OCI-LY3 (cell line): ENCODE data around the gene CRYBB2.

Experiments
- H2AFZ ChIP-seq: fragments of 200-600, 300-600 bp; shearing (Covaris generic); 2 replicates; pipeline ENCODE4 v1.6.0; 2014; ENCODE audit warnings: antibody characterized with exemption, low read depth, low read length
- H3K27ac ChIP-seq: fragments of 200-600, 300-600 bp; sonication (generic); 2 replicates; pipeline ENCODE4 v1.5.1; 2014; ENCODE audit warnings: mild to moderate bottlenecking, low read length, moderate library complexity, mixed read lengths
- H3K27me3 ChIP-seq: fragments of 200-600, 300-600 bp; sonication (generic); 2 replicates; pipeline ENCODE4 v1.6.1; 2014; ENCODE audit warnings: low read depth, low read length, mixed read lengths
- H3K36me3 ChIP-seq: fragments of 200-600, 300-600 bp; sonication (generic); replicated peaks from 2 replicates; pipeline ENCODE3; 2014; ENCODE audit warnings: low read depth, low read length, mixed read lengths
- H3K4me1 ChIP-seq: fragments of 300-600, 200-600 bp; sonication (generic); 2 replicates; pipeline ENCODE4 v1.6.1; 2014; ENCODE audit warnings: low read length, mixed read lengths
- H3K4me2 ChIP-seq: fragments of 200-600, 300-600 bp; sonication (generic); 2 replicates; pipeline ENCODE4 v1.6.1; 2014; ENCODE audit warnings: low read length, mixed read lengths
- H3K4me3 ChIP-seq: fragments of 300-600, 200-600 bp; sonication (generic); 2 replicates; pipeline ENCODE4 v1.5.1; 2014; ENCODE audit warnings: antibody characterized with exemption, mild to moderate bottlenecking, low read length, moderate library complexity
- H3K79me2 ChIP-seq: fragments of 300-600, 200-600 bp; shearing (Covaris generic); 2 replicates; pipeline ENCODE4 v1.6.1; 2014; ENCODE audit warnings: mild to moderate bottlenecking, low read length, mixed read lengths
- H3K9ac ChIP-seq: fragments of 300-600, 200-600 bp; shearing (Covaris generic); 2 replicates; pipeline ENCODE4 v1.6.0; 2014; ENCODE audit warnings: mild to moderate bottlenecking, low read length, moderate library complexity
- H3K9me3 ChIP-seq: fragments of 200-600, 300-600 bp; shearing (Covaris generic); 2 replicates; pipeline ENCODE4 v1.6.1; 2014; ENCODE audit warnings: low read length, mixed read lengths; ENCODE audit not compliant: insufficient read depth
- H4K20me1 ChIP-seq: fragments of 200-600, 300-600 bp; sonication (generic); 2 replicates; pipeline ENCODE4 v1.6.1; 2016; ENCODE audit warnings: low read length, mixed read lengths; ENCODE audit not compliant: insufficient read depth
- CTCF ChIP-seq: fragments of 200-600, 300-600 bp; sonication (generic); IDR thresholded peaks from 2 replicates; pipeline ENCODE4 v1.5.1; 2014; ENCODE audit warnings: antibody characterized with exemption, low read length, low read depth
- EZH2phosphoT487 ChIP-seq: fragments of 200-600 bp; shearing (Covaris generic); IDR thresholded peaks from 2 replicates; pipeline ENCODE4 v1.6.1; 2018; ENCODE audit warnings: antibody characterized with exemption, mixed run types, low read depth

The CRYBB2 gene

GRCh38 chr22:25183949-25184619, 35.4 kb upstream of the CRYBB2 start:
- Histone ChIP-seq H3K27me3 (peaks cover 19% of the 10 kb centered on the region; the same call in 1 of the 2 replicates), H3K4me1 (no peaks in the 10 kb centered on the region), H3K79me2 (no peaks in the 10 kb centered on the region), H3K9me3 (peaks cover 5% of the 10 kb centered on the region; the same call in 1 of the 2 replicates), H2AFZ (no peak overlapping the region), H3K4me2 (no peak overlapping the region), H3K27ac (no peak overlapping the region), H4K20me1 (no peaks in the 10 kb centered on the region), H3K4me3 (no peak overlapping the region), H3K36me3 (no peaks in the 10 kb centered on the region), H3K9ac (no peak overlapping the region)
- TF ChIP-seq EZH2phosphoT487 (no peak), CTCF (no peak)

GRCh38 chr22:25186140-25186539, 33.3 kb upstream of the CRYBB2 start:
- H3K36me3 ChIP-seq, result no peaks in the 10 kb centered on the region
- H3K4me1 ChIP-seq, result no peaks in the 10 kb centered on the region
- H3K9ac ChIP-seq, result no peak overlapping the region
- no peak overlapping the region for H3K4me3 ChIP-seq
- H3K9me3 ChIP-seq, result no peaks in the 10 kb centered on the region
- TF ChIP-seq EZH2phosphoT487 (no peak), CTCF (no peak)
- H3K27me3 ChIP-seq, result peaks cover 9% of the 10 kb centered on the region; the same call in 1 of the 2 replicates
- H4K20me1 ChIP-seq, result no peaks in the 10 kb centered on the region
- H2AFZ ChIP-seq, result no peak overlapping the region
- H3K27ac ChIP-seq, result no peak overlapping the region
- H3K4me2 ChIP-seq, result no peak overlapping the region
- no peaks in the 10 kb centered on the region for H3K79me2 ChIP-seq

GRCh38 chr22:25187469-25187868, 32.0 kb upstream of the CRYBB2 start:
- Histone ChIP-seq H3K4me2 (no peak overlapping the region), H4K20me1 (no peaks in the 10 kb centered on the region), H3K36me3 (no peaks in the 10 kb centered on the region), H3K9me3 (no peaks in the 10 kb centered on the region), H3K27me3 (peaks cover 9% of the 10 kb centered on the region; the same call in 1 of the 2 replicates), H3K9ac (no peak overlapping the region), H3K79me2 (no peaks in the 10 kb centered on the region), H3K27ac (no peak overlapping the region), H2AFZ (no peak overlapping the region), H3K4me1 (no peaks in the 10 kb centered on the region), H3K4me3 (no peak overlapping the region)
- TF ChIP-seq CTCF, result no peak
- no peak for TF ChIP-seq EZH2phosphoT487

GRCh38 chr22:25192406-25192805, 27.0 kb upstream of the CRYBB2 start:
- H2AFZ ChIP-seq, result no peak overlapping the region
- H3K36me3 ChIP-seq, result no peaks in the 10 kb centered on the region
- no peak overlapping the region for H3K9ac ChIP-seq
- H3K27me3 ChIP-seq, result no peaks in the 10 kb centered on the region
- TF ChIP-seq EZH2phosphoT487 (no peak), CTCF (no peak)
- H3K4me1 ChIP-seq, result no peaks in the 10 kb centered on the region
- H4K20me1 ChIP-seq, result no peaks in the 10 kb centered on the region
- H3K9me3 ChIP-seq, result no peaks in the 10 kb centered on the region
- H3K4me2 ChIP-seq, result no peak overlapping the region
- no peaks in the 10 kb centered on the region for H3K79me2 ChIP-seq
- no peak overlapping the region for H3K4me3 ChIP-seq
- H3K27ac ChIP-seq, result no peak overlapping the region
